CD4-positive, alpha-beta T cell treated with Interferon alpha-2 for 1 hour (primary cell): ENCODE measurements around the gene MFAP2.

Source experiments
- DNase-seq, 2 donors: peaks; one replicate each; pipeline ENCODE4 v3.0.0-alpha.2; 2020 to 2022

Gene MFAP2, protein sequence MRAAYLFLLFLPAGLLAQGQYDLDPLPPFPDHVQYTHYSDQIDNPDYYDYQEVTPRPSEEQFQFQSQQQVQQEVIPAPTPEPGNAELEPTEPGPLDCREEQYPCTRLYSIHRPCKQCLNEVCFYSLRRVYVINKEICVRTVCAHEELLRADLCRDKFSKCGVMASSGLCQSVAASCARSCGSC

DNA sequence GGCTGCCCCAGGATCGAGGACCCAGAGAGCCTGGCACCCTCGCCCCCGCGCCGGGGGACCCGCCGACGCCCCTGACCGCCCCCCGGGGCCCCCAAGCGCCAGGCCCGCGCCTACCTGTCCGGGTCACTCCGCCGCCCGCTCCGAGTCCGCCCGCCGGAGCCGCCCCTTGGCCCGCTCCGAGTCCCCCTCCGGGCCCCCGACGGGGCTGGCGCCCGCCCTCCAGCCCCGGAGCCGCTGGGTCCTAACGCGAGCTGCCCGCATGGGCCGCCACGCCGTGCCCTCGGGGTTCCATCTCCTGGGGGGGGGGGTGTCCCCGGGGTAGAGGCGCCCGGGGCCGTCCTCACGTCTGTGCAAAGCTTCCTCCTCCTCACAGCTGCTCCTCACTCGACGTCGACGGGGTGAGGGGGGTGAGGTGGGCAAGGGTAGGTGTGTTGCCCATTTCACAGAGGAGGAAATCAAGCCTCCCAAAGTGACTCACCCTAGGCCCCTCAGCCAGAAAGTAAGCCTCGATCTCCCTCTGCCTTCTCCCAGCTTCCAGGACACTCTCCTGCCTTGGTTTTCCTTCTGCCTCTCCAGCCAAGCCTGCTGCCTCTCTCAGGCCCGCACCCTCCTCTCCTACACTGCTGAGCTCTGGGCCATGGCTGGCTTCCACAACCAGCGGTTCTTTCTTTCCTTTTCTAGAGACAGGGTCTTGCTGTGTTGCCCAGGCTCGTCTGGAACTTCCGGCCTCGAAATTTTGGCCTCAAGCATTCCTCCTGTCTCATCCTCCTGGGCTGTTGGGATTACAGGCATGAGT is at the start of gene MFAP2:
Gene MFAP2 (minus strand): TSS at position 148 of the 796 bp plus-strand sequence. CDS start 2,347 bp downstream, outside the sequence.
- DNase-seq = no peak

DNA sequence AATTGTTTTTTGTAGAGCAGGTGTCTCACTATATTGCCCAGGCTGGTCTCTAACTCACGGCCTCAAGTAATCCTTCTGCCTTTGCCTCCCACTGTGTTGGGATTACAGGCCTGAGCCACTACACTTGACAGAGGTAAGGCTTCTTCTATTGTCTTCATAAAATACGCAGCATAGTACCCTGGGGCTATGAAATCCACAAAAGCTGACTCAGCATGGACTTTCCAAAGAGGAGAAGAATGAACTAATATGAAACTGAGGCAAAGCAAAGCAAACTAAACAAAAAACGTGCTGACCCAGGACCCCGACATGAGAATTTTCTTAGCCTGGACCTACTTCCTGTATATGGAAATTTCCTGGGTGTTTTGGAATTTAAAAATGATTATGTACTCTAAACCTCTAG is 49.8 kb upstream of the MFAP2 start:
- no peak for DNase-seq

DNA sequence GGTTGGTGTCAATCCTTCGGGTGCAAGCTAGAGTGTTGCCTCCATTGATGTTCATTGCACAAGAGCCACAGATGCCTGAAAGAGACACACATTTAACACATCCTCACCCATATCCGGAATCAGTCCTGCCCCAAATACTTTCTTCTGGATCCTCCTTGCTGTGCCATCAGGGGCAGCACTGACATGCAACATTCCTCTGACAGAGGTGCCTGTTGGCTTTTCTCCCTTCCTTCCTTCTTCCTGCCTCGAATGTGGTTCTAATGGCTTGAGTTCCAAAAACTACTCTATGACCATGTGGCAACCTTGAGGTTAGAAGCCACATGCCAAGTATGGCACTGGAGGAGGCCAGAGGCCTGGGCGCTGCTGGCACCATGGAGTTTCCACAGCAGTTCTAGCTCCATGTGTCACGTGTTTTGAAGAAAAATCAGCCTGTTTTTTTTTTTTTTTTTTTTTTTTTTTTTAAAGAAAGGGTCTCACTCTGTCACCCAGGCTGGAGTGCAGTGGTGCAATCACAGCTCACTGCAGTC is 48.3 kb upstream of the MFAP2 start:
- DNase-seq = no peak

DNA sequence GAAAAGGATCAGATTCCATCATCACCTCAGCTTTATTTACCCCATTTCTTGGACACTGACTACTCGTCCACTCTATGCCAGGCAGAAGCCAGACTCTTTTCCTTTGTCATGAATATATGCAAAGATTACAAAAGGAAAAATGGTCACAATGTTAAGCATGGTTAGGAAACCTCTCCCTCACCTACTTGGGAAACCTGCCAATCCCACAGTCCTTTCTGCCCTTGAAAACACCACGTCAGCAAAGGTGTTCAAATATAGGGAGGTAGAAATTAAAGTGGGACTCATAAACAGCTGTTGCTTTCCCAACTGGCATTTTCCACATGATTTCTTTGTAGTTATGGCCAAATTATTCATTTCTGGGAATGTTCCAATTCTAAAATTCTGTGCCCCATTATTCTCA is 47.5 kb upstream of the MFAP2 start:
- no peak for DNase-seq

DNA sequence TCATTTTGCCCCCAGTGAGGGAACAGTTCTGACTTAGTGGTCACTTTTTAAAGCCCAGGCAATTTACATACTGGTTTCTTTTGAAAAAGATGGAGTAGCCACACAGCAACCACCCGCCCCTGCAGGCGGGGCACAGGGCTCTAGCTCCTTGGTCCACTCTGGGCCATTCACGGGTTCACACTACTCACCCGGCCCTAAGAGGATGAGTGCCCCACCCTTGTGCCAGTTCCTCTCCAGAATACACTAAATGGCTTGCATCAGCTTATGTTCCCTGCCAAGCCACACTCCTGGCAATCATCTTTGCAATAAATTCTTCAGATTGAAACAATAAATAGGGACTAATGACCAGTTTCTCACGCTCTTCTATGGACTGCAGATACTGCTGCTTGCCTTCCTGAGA is 47.0 kb upstream of the MFAP2 start:
- no peak for DNase-seq

DNA sequence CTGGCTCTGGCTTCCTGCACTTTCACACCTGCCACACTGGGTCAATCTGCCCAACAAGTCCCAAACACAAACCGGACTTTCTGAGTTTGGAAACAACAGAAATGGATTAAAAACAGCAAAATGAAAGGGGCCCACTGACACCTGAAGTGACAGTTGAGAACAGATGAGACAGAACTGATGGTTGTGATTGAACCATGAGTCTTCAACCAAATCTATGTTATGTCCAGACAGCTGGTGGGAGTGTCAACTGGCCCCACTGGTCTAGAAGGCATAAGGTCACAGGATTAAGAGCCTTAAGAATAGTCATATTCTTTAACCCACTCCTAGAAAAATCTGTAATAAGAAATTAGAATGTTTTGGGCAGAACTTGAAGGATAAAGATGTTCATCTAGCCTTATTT is 44.3 kb upstream of the MFAP2 start:
- DNase-seq = no peak

DNA sequence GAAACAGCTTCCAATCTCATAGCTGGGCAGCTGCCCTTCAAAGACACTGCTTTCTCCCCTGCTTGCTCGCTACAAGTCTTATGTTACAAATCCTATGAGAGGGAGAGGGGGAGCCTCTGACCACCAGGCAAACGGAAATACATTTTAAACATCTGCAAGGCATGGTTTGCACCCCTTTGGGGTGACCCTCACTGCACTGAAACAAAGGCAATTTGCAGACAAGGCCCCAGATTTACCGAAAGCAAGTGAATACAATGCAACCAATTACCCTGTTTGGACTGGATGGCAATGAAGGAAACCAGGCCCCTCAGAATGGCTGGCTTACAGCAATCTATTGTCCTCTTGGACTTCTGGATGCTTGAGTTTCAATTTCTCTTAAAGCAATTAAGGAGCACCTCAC is 43.2 kb upstream of the MFAP2 start:
- no peak for DNase-seq

DNA sequence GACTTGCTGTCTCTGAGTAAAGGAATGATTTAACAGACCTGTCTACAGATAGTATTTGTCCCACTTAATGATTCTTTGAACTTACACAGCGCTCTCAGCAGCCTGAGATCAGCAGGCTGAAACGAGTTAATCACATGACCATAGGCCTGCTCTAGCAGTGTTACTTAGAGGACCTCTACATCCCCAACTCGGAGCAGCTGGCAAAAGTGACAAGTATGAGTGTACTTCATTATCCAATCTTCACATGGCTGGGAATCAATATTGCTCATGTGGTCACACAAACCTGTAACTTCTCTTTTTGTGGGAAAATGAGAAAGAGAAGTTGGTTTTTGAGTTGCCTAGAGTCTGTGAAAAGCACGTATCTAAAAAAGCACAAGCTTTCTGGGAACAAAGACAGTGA is 42.7 kb upstream of the MFAP2 start:
- DNase-seq = no peak

DNA sequence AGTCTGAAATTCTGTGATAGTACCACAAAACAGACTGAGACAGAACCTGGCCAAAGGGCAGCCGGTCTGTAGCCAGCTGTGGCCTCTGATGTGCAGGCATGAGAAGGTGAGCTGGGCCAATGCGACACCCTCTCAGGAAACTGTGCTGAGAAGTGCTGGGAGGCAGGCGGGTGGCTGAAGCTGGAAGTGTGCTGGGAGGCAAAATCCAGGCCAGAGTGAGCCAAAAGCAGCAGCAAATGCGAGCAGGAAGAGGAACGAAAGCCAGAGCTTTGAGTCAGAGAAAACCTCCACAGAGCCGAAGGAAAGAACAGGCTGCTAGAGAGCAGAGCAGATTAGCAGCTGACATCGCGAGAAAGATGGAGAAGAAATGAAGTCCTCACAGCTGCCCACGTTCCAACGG is 41.5 kb upstream of the MFAP2 start:
- no peak for DNase-seq

DNA sequence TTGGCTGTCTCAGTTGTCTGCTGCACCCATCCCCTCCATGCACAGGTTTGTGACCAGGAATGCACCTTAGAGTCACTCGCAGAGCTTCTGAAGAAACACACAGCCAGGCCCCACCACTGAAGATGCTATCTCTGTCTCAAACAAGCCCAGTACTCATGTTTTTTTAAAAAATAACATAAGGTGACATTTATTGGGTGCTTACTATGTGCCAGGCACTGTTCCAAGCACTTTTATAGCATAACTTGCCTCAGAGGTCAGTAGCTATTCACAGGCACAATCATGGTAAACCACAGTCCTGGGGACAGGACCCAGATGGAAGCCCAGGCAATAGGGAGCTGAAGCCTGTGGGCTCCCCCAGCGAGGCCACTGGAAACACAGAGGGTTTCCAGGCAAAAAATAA is 40.1 kb upstream of the MFAP2 start:
- no peak for DNase-seq

DNA sequence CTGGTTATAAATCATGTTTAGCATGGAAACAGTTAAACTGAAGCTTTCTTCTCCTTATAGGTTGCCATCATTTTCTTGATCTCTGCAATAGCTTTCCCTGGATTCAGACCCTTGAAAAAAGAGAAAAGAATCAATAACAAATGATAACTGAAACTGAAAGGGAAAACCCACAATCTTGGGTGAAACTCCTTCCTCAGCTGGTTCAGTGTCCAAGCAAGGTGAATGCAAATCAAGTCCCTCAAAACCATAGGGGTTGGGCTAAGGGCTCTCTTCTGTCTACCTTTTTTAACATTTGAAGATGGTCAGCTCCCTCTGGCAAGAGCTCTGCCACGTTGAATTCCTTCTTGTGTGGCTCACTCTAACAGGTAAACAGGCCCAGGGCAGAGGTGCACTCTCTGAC is 38.4 kb upstream of the MFAP2 start:
- DNase-seq = no peak

DNA sequence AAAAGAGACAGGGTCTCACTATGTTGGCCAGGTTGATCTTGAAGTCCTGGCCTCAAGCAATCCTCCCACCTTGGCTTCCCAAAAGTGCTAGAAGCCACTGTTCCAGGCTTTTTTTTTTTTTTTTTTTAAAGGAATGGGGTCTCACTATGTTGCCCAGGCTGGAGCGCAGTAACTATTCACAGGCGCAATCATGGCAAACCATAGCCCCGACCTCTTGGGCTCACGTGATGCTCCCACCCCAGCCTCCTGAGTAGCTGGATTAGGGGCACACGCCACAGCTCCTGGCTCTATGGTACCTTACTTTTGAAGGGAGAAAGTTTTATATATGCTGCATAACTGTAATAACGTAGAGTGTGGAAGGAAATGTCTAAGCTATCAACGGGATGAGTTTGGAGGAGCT is 37.0 kb upstream of the MFAP2 start:
- no peak for DNase-seq

DNA sequence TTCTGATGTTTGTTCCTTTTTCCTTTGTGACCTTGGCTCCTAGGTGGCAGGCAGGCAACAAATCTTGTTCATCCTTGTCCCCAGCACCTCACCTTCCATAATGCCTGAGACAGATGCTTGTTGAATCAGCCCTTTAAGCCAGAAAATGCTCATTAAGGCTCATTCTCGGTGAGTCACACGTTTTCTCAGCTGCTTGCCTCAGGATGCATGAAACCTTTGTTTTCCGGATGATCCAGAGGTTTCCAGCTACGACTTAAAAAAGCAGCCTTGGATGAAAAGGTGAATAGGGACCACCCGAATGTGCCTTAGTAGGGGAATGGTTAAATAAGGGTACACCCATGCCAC is 35.9 kb upstream of the MFAP2 start:
- DNase-seq = no peak

DNA sequence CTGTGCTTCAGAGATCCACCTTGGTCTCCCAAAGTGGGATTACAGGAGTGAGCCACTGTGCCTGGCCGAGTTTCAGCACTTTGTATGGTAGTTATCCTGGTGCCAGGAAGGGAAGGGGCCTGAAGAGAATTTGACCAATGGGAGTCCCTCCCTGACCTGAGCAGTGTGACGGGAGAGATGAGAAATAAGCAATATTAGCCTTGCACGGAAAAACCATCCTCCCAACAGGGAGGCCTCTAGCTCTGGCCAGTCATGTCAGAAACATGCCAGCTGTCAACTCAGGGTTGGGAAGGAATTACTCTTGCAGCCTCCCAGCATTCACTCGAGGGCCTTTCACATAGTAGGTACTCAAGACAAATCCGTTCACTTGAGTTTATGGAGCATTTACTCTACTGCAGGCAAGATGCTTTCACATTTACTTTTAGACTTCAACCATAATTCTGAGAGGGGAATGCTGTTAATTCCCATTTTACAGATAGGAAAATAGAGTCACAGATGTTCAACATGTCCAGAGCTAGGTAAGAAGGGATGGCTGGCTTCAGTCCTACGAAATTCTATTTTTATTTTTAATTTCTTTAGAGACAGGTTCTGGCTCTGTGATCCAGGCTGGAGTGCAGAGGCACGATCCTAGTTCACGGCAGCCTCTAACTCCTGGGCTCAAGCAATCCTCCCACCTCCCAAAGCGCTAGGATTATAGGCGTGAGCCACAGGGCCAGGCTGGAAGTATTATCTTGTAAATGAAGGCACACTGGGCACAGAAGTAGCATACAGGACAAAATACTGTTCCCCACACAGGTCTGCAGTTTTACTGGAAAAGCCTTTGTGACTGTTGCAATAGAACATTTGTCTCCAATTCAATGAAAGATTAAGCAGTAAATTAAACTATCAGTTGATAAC is 34.5 kb upstream of the MFAP2 start:
- no peak for DNase-seq

DNA sequence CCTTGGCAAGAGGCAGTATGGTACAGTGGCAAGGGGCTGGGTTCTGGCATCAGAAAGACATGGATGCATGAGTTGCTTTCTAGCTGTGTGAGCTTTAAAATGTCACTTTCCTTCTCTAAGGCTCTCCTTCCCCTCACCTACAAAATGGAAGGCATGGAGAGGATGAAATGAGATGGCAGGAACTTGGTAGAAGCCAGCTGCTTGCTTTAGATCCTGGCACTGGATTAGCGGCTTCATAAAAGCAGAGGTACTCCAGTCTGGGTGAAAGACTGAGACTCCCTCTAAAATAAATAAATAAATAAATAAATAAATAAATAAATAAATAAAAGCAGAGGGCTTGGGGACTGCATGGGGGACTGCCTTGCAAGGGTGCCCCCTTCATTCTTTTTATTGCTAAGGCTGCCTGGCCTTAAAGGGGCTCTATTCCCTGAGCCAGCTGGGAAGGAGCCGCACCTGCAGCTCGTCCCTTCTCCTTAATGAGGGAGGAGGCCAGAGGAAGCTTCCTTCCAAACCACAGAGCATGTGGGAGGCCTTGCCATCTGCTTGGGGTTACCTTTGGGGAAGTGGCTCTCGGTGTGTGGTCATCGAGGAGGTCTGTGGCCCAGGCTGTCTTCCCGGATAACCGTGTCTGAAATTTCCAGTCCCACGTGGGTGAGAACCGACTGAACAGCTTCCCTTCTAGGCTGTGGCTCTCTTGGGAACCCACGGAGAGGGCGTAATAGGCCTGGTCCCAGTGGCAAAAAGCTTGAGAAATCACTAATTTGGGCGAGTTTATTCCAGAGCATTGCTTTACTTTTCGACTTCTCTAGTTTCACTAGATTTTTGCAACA is 33.3 kb upstream of the MFAP2 start:
- peak; percentile 21 to 24 for DNase-seq

DNA sequence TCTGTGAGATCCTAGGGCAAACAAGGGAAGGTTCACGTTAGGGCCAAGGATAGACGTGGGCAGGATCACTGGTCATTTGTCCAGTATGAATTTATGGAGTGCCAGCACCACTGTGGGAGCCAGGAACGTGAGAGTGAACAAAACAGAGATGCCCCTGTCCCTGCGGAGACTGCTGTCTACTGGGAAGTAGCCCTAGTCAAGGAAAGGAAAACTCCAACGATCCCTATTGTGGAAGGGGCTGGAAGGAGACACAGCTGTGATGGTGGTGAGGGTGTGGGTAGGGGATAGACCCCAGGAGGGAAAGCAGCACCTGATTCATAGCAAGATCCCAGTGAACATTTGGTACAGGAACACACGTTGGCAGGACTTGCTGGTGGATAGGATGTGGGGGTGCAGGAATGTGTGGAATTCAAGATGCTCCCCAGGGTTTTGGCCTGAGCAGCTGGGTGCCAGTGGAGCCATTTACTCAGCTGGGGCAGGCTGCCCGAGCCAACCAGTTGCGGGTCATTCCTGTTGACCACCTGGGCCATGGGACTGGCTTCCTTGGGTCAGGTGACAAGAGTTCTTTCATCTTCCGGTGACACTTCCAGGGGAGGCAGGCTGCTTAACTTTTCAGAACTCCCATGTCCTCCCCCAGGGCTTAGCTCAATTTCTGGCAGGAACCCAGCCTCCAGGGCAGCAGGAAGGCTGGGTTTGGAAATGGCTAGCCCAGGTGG is 32.5 kb upstream of the MFAP2 start:
- DNase-seq = no peak

DNA sequence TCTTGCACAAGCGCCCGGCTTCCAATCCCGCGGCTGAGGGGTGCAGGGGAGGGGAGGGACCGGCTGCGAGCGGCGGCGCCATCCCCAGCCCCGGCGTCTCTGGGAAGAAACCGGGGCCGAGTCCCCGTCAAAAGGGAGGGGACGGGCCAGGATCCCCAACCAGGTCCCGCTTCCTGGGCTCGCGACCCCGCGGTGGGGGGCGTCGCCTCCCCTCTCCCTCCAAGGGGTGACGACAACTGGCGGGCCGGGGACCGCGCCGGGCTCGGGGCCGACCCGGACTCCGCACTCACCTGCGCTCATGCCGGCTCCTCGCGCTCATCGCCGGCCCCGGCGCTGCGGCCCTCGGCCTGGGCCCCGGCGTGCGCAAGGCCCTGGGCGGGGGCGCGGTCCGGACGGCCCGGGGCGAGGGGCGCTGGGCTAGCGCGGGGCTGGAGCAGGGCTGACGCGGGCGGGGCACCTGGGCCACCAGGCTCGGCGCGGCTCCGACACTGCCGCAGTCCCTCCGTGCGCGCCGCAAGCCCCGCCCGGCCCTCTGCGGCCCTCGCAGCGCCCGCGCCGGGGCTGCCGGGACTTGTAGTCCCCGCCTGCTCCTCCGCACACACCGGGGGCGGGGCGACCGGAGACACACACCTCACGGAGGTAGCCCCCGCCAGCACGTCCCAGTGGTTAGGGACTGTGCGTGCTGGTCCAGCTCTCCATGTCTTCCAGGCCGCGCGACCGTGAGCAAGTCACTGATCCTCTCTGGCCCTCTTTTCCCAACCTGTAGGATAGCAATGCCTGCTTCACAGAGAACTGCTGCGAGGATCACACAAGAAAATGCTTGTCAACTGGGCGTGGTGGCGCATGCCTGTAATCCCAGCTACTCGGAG is 31.3 kb upstream of the MFAP2 start, which contains the start of gene ATP13A2:
Gene ATP13A2 (minus strand): TSS at position 490 of the 869 bp plus-strand sequence. CDS start 190 bp downstream, at position 300.
- DNase-seq = peak; percentile 81 to 86

DNA sequence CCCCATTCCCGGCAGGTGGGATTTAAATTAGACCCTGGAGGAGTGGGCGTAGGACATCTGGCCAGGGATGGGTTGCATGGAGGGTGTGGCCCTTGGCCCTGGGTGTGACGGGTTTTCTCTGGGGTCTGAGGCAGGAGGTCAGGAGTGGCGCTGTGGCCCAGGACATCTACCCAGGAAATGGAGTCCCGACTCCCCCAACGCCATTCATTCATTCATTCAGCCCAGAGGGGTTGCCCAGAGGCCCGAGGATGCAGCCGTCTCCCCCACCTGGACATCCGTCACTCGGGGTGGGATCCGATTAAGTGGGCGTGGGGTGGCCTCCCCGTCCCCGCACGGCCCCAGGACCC is 30.6 kb upstream of the MFAP2 start:
- peak in 1 of 2 donors; percentile 4 for DNase-seq

DNA sequence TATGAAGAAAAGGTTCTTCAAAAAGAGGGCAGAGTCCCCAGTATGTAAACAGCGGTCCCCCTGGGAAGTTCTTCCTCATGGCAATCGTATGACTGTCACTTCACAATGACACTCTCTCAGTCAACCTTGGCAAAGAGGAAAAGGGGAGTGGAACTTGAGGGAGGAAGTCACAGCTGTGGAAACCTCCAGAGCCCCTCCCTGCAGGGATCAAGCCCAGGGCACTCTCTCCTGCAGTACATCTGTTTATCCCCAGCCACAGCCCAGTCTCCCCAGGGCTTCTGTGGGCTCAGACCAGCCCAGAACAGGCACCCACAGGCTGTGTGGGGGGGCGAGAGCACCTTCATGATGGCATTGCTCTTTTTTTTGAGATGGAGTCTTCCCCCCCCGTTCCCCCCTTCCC is 29.3 kb upstream of the MFAP2 start:
- peak in 1 of 2 donors; percentile 14 for DNase-seq

DNA sequence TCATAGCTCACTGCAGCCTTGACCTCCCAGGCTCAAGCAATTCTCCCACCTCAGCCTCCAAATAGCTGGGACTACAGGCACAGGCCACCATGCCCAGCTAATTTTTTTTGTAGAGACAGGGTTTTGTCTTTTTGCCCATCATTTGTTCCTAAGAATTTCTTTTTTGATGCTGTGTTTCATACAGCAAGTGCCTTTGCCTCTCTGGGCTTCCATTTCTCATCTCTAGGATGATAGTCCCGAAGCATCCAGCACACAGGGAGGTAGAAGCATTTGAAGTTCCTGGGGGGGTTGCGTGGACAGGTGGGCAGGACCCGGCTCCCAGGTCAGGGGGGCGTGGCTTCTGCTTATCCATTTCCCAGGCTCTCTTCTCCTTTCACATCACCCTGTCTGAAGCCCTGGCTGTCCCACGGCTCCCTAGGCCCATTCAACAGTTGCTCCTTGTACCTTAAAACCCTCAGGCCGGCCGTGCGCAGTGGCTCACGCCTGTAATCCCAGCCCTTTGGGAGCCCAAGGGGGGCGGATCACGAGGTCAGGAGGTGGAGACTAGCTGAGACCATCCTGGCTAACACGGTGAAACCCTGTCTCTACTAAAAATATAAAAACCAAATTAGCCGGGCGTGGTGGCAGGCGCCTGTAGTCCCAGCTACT is 27.9 kb upstream of the MFAP2 start:
- no peak for DNase-seq
